D721Med (cell line): ENCODE measurements around the gene PDE7B.

Experiments used
- DNase-seq: peaks from one replicate; pipeline ENCODE4 v3.0.0; 2011; ENCODE audit warnings: low spot score; ENCODE audit not compliant: insufficient read length
- FAIRE-seq: peaks from 2 replicates; lab custom pipeline; 2011; peaks lifted over from hg19 to GRCh38; lab: Jason Lieb, UNC
- TF ChIP-seq, protein P1 (sequence below): IDR thresholded peaks from 2 replicates; pipeline ENCODE4 v1.5.1; 2012; ENCODE audit warnings: mild to moderate bottlenecking, control low read depth; ENCODE audit not compliant: insufficient read depth; ENCODE audit errors: missing control alignments

The PDE7B gene

DNA sequence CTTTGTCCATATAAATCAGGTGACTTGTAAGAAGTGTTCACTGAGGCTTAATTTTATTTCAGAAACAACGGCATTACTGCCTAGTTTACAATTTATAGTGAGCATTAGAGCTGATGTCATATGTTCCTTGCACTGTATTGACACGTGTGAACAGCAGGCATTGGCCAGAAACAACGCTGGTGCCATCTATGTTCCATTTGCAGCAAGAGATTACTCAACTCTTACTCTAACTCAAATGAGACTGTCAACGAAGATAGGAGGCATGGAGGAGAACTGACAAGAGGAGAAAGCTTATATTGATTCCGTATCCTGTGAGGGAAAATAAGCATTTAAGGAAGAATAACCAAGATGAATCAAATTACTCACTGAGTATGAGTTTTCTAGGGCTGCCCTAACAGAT is 350.2 kb downstream of the PDE7B start:
- TF ChIP-seq, protein P1, sequence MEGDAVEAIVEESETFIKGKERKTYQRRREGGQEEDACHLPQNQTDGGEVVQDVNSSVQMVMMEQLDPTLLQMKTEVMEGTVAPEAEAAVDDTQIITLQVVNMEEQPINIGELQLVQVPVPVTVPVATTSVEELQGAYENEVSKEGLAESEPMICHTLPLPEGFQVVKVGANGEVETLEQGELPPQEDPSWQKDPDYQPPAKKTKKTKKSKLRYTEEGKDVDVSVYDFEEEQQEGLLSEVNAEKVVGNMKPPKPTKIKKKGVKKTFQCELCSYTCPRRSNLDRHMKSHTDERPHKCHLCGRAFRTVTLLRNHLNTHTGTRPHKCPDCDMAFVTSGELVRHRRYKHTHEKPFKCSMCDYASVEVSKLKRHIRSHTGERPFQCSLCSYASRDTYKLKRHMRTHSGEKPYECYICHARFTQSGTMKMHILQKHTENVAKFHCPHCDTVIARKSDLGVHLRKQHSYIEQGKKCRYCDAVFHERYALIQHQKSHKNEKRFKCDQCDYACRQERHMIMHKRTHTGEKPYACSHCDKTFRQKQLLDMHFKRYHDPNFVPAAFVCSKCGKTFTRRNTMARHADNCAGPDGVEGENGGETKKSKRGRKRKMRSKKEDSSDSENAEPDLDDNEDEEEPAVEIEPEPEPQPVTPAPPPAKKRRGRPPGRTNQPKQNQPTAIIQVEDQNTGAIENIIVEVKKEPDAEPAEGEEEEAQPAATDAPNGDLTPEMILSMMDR, result no peak
- no peak for FAIRE-seq
- no peak for DNase-seq

DNA sequence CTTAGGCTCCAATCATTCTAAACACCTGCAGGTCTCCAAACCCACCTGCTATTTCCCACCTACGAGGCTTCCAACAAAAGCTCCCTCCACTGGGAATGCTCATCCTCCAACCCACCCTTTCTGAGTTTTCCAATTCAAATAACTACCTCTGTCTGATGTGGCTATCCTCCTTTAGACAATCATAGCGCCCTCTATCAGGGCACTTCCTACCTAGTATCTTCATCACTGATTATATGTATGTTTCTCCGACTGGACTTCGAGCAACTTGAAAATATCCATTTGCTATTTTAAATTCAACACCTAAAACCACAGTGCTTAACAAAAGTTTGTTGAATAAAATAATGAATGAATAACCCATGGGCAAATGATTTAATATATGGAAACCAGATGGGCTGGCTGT is 357.3 kb downstream of the PDE7B start:
- no peak for DNase-seq
- FAIRE-seq, result no peak
- TF ChIP-seq, protein P1, result no peak

DNA sequence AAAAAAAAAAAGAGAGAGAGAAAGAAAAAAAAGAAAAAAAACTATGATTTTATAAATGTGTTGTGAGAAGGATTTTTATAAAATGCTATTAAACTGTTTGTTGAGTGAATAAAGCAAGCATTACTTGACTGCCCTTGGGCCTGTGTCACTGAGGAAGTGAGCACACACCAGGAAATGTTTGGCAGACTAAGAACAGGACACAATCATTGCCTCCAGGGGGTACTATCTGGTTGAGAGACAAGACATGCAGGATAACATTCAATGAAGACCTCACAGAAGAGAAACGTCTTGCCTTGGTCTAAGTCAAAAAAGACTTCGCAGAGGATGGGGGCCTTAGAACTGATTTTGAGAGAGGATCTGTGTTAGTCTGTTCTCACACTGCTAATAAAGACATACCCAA is 358.0 kb downstream of the PDE7B start:
- TF ChIP-seq, protein P1, result no peak
- DNase-seq, result no peak
- FAIRE-seq, result no peak

DNA sequence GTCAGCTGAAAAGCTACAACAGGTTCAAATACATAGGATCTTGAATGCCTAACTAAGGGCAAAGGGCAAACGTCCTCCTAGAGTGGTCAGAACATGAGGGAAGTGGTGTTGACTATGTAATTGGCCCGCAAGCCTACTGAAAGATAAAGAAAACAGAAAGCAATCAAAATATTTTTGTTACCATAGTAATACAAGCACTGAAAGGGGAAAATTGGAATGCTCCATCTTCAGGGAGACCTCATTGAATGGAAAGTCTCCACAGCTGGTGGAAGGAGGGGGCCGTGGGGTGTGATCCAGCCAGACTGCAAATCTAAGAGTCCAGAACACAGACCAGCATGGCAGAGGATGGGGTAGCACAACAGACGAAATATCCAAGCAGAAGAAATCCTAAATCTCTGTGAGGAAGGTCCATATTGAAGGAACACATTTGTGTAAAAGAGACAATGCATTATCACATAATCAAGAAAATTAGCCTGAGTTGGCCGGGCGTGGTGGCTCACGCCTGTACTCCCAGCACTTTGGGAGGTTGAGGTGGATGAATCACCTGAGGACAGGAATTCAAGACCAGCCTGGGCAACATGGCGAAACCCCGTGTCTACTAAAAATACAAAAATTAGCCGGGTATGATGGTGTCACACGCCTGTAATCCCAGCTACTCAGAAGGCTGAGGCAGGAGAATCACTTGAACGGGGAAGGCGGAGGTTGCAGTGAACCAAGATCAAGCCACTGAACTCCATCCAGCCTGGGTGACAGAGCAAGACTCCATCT is 359.1 kb downstream of the PDE7B start:
- TF ChIP-seq, protein P1, result no peak
- DNase-seq, result no peak
- FAIRE-seq, result no peak

DNA sequence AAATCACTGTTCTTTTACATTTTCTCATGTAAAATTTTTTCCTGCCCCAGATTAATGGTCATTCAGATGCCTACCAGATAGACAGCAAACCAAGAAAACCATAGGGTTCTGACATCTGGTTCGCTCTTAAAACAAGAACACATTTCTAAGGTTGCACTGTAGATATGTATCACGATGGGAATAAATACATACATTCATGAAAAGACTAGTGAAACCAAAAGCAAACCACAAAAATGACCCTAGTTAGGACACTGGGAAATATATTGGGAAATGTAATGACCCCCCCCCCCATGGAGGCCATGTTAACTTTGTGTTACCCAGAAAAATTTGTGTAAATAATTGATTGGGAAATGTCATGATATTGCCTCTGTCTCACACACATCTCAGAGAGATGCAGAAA is 361.1 kb downstream of the PDE7B start:
- TF ChIP-seq, protein P1, result no peak
- DNase-seq (no peak), FAIRE-seq (no peak)

DNA sequence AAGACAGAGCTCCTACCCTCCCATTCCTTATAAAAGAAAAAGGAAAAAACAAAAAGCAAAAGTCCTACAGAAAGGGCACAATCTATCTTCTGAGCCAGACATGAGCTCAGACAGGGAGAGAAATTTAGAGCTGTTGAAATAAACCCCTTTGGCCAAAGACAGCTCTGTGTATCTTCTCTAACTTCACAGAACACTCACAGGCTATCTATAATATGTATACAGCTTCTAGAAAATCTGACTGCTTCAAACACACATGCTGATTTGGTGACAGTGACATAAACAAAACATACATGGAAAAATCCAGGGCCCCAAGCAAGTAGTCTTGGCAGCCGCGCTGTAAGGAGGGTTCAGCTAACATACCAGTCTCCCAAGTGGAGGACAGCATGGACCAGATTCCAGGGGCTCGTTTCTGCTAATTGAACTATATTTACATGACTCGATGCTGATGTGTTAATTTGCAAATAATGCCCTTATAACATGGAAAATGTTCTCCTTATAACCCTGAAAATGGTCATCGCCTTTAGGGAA is 361.6 kb downstream of the PDE7B start:
- TF ChIP-seq, protein P1, result no peak
- no peak for DNase-seq
- FAIRE-seq, result no peak

DNA sequence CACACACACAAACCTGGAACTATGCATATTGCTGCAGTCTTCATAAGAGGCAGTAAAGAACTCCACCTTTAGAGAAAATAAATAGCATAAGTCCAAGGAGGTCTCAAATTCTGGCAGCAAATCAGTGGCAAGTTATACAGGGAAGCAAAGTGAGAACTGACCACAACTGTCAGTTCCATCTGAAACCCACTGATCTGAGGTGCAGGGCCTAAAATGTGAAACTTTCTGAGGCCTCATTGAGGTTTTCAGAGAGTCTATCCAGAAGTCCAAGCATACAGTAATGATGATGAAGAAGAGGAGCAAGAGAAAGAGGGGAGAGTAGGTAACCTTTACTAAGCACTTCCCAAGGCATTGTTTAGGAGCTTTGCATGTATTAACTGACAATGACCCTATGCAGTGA is 362.4 kb downstream of the PDE7B start:
- DNase-seq (no peak), FAIRE-seq (no peak)
- TF ChIP-seq, protein P1, result no peak
